Measurements from ENCODE around the gene SVOPL. TPM values are rescaled to one million over a fixed set of nuclear protein-coding genes. Genes with fewer than 3 reads are reported as not detected.

The SVOPL gene, protein sequence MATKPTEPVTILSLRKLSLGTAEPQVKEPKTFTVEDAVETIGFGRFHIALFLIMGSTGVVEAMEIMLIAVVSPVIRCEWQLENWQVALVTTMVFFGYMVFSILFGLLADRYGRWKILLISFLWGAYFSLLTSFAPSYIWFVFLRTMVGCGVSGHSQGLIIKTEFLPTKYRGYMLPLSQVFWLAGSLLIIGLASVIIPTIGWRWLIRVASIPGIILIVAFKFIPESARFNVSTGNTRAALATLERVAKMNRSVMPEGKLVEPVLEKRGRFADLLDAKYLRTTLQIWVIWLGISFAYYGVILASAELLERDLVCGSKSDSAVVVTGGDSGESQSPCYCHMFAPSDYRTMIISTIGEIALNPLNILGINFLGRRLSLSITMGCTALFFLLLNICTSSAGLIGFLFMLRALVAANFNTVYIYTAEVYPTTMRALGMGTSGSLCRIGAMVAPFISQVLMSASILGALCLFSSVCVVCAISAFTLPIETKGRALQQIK
- not detected for polyA plus RNA-seq (2013, experiment 1 of 2)
- not detected for polyA plus RNA-seq (2013, experiment 2 of 2)

DNA sequence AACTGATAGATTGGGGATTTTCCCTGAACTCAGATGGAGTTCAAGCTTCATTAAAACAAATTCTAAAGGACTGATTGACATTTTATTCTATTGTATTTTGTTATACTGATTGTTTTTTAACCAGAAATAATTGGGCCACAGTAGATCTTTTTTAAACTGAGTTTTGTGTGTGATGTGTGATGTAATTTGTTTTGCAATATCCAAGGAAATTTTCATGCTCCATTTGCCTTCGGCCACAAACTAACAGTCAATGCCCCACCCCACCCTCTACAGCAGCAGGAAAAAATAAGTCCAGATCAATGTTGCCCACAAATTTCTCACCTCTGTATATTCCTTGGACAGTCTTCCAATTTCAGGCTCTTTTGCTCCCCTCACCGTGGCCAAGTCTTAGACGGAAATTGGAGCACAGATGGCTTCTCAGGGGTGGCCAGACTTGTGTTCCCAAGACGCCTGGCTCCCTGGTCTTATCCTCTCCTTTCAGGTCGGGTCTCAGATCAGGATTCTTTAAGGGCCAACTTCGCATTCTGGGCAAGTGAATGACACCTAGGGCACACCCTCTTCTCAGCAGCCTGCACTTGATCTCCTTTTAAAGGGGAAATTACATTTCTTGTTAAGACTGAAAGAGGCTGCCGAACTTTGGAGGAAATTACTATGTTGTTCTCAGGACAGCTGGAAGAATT is at the start of gene SVOPL:
Gene SVOPL, minus strand, starts transcription at position 506 of the 680 bp plus-strand sequence. CDS start 22,317 bp downstream, outside the sequence.
- Histone ChIP-seq H3K4ac (ENCODE audit: low read depth in 1 of 2, low read length in 2 of 2) (no peak within 1 kb of the TSS), H3K9ac (ENCODE audit: low read length) (no peak within 1 kb of the TSS), H3K36me3 (ENCODE audit: control insufficient read depth in 1 of 2, insufficient read depth in 2 of 2, low read depth in 1 of 2, low read length in 2 of 2) (no peaks in the 10 kb centered on the region), H4K8ac (ENCODE audit: low read length) (no peak within 1 kb of the TSS), H2BK5ac (ENCODE audit: low read depth, low read length, poor library complexity, severe bottlenecking) (no peak within 1 kb of the TSS), H4K91ac (ENCODE audit: low read length) (no peak within 1 kb of the TSS), H2BK15ac (ENCODE audit: low read depth, poor library complexity, severe bottlenecking) (no peak within 1 kb of the TSS), H3K4me3 (ENCODE audit: insufficient read depth in 1 of 2, low read depth in 1 of 2, low read length in 2 of 2) (no peak within 1 kb of the TSS), H2BK12ac (ENCODE audit: low read length in 2 of 2) (no peak within 1 kb of the TSS), H3K27ac (ENCODE audit: low read length, poor library complexity, severe bottlenecking) (no peak within 1 kb of the TSS), H2AK5ac (ENCODE audit: low read length, severe bottlenecking) (no peak within 1 kb of the TSS), H3K79me1 (replicated peaks; ENCODE audit: low read length, poor library complexity, severe bottlenecking) (no peaks in the 10 kb centered on the region), H3K14ac (ENCODE audit: low read length in 2 of 2) (no peak within 1 kb of the TSS), H3K4me2 (ENCODE audit: low read length, poor library complexity, severe bottlenecking) (no peak within 1 kb of the TSS), H3K23ac (ENCODE audit: low read length in 2 of 2) (no peak within 1 kb of the TSS), H3K27me3 (ENCODE audit: control insufficient read depth in 1 of 2, insufficient read depth in 1 of 2, low read length in 2 of 2) (peaks cover 0 to 9% of the 10 kb centered on the region in 2 experiments), H2BK120ac (ENCODE audit: low read depth, low read length) (no peak within 1 kb of the TSS), H2AFZ (ENCODE audit: low read depth, low read length) (no peak within 1 kb of the TSS), H3K18ac (ENCODE audit: low read depth in 1 of 2, low read length in 2 of 2) (no peak within 1 kb of the TSS), H3K4me1 (ENCODE audit: control insufficient read depth, insufficient read depth, low read depth, low read length) (no peaks in the 10 kb centered on the region), H3K9me3 (ENCODE audit: control insufficient read depth, low read length) (peaks cover 4% of the 10 kb centered on the region)
- WGBS: 73% methylated on average over 7 of the region's 7 CpGs
- DNase-seq: no peak

DNA sequence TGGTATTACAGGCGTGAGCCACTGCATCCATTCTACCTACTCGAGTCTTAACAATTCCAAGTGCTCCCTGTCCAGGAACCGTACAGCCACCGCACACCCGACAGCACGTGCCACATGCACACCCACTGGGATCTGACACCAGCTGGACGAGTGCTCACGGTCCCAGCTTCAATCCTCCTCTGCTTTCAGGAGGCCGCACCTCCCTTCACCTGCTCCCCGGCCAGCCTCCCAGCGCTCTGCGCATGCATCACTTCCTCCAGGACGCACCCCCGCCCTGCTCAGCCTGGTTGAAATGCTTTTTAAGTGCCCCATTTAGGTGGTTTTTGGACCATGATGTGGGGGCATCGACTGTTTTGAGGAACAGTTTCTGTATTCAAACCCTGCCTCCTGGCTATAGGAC is 49.3 kb upstream of the SVOPL start:
- H3K14ac ChIP-seq (ENCODE audit: low read length in 2 of 2): no peak overlapping the region
- no peak overlapping the region for H2BK5ac ChIP-seq (ENCODE audit: low read depth, low read length, poor library complexity, severe bottlenecking)
- no peak overlapping the region for H4K8ac ChIP-seq (ENCODE audit: low read length)
- H2BK15ac ChIP-seq (ENCODE audit: low read depth, poor library complexity, severe bottlenecking): no peak overlapping the region
- no peak overlapping the region for H3K18ac ChIP-seq (ENCODE audit: low read depth in 1 of 2, low read length in 2 of 2)
- no peak overlapping the region for H3K4me3 ChIP-seq (ENCODE audit: insufficient read depth in 1 of 2, low read depth in 1 of 2, low read length in 2 of 2)
- H3K4ac ChIP-seq (ENCODE audit: low read depth in 1 of 2, low read length in 2 of 2): no peak overlapping the region
- no peak overlapping the region for H3K9ac ChIP-seq (ENCODE audit: low read length)
- H3K23ac ChIP-seq (ENCODE audit: low read length in 2 of 2): no peak overlapping the region
- H2AFZ ChIP-seq (ENCODE audit: low read depth, low read length): no peak overlapping the region
- no peak for DNase-seq
- peak overlapping the region; percentile 57 for H2AK5ac ChIP-seq (ENCODE audit: low read length, severe bottlenecking)
- H3K9me3 ChIP-seq (ENCODE audit: control insufficient read depth, low read length): no peaks in the 10 kb centered on the region
- H3K36me3 ChIP-seq (ENCODE audit: control insufficient read depth in 1 of 2, insufficient read depth in 2 of 2, low read depth in 1 of 2, low read length in 2 of 2): peaks cover 0 to 8% of the 10 kb centered on the region in 2 experiments
- peaks cover 20% of the 10 kb centered on the region for H3K4me1 ChIP-seq (ENCODE audit: control insufficient read depth, insufficient read depth, low read depth, low read length)
- H2BK120ac ChIP-seq (ENCODE audit: low read depth, low read length): no peak overlapping the region
- no peak overlapping the region for H3K4me2 ChIP-seq (ENCODE audit: low read length, poor library complexity, severe bottlenecking)
- H3K27ac ChIP-seq (ENCODE audit: low read length, poor library complexity, severe bottlenecking): no peak overlapping the region
- no peak overlapping the region for H4K91ac ChIP-seq (ENCODE audit: low read length)
- no peak overlapping the region for H2BK12ac ChIP-seq (ENCODE audit: low read length in 2 of 2)
- peaks cover 0 to 17% of the 10 kb centered on the region in 2 experiments for H3K27me3 ChIP-seq (ENCODE audit: control insufficient read depth in 1 of 2, insufficient read depth in 1 of 2, low read length in 2 of 2)
- 93% methylated on average over 15 of the region's 15 CpGs for WGBS
- H3K79me1 ChIP-seq (replicated peaks; ENCODE audit: low read length, poor library complexity, severe bottlenecking): no peaks in the 10 kb centered on the region

DNA sequence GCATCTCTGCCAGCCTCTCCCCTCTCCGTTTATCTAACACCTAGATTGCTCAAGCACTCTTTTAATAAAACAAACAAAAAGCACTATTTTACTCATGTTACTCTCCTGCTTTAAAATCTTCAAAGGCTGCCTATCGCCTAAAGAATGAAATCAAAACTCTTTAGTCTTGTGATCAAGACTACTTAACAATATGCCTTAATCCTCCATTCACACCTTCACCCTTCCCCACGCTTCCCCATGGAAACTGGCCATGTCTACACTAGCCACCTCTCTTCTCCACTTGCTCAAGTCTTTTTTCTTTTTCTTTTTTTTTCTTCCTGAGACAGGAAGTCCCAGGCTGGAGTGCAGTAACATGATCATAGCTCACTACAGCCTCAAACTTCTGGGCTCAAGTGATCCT is 48.8 kb upstream of the SVOPL start:
- H3K9ac ChIP-seq (ENCODE audit: low read length): no peak overlapping the region
- H3K4me1 ChIP-seq (ENCODE audit: control insufficient read depth, insufficient read depth, low read depth, low read length): peaks cover 16% of the 10 kb centered on the region
- no peak overlapping the region for H2BK15ac ChIP-seq (ENCODE audit: low read depth, poor library complexity, severe bottlenecking)
- peaks cover 0 to 8% of the 10 kb centered on the region in 2 experiments for H3K36me3 ChIP-seq (ENCODE audit: control insufficient read depth in 1 of 2, insufficient read depth in 2 of 2, low read depth in 1 of 2, low read length in 2 of 2)
- no peak overlapping the region for H3K4me3 ChIP-seq (ENCODE audit: insufficient read depth in 1 of 2, low read depth in 1 of 2, low read length in 2 of 2)
- peaks cover 0 to 17% of the 10 kb centered on the region in 2 experiments for H3K27me3 ChIP-seq (ENCODE audit: control insufficient read depth in 1 of 2, insufficient read depth in 1 of 2, low read length in 2 of 2)
- no peak for DNase-seq
- H2BK12ac ChIP-seq (ENCODE audit: low read length in 2 of 2): no peak overlapping the region
- no peak overlapping the region for H3K4ac ChIP-seq (ENCODE audit: low read depth in 1 of 2, low read length in 2 of 2)
- H3K4me2 ChIP-seq (ENCODE audit: low read length, poor library complexity, severe bottlenecking): no peak overlapping the region
- no peak overlapping the region for H3K23ac ChIP-seq (ENCODE audit: low read length in 2 of 2)
- H2AFZ ChIP-seq (ENCODE audit: low read depth, low read length): no peak overlapping the region
- H4K8ac ChIP-seq (ENCODE audit: low read length): no peak overlapping the region
- WGBS: 76% methylated on average over 3 of the region's 3 CpGs
- H3K79me1 ChIP-seq (replicated peaks; ENCODE audit: low read length, poor library complexity, severe bottlenecking): no peaks in the 10 kb centered on the region
- H3K14ac ChIP-seq (ENCODE audit: low read length in 2 of 2): no peak overlapping the region
- no peak overlapping the region for H4K91ac ChIP-seq (ENCODE audit: low read length)
- H3K9me3 ChIP-seq (ENCODE audit: control insufficient read depth, low read length): no peaks in the 10 kb centered on the region
- no peak overlapping the region for H3K27ac ChIP-seq (ENCODE audit: low read length, poor library complexity, severe bottlenecking)
- H2BK120ac ChIP-seq (ENCODE audit: low read depth, low read length): no peak overlapping the region
- no peak overlapping the region for H2AK5ac ChIP-seq (ENCODE audit: low read length, severe bottlenecking)
- no peak overlapping the region for H2BK5ac ChIP-seq (ENCODE audit: low read depth, low read length, poor library complexity, severe bottlenecking)
- H3K18ac ChIP-seq (ENCODE audit: low read depth in 1 of 2, low read length in 2 of 2): no peak overlapping the region

- H2BK5ac ChIP-seq (ENCODE audit: low read depth, low read length, poor library complexity, severe bottlenecking): no peak overlapping the region
Observed at GRCh38 chr7:138748666-138749065, 47.5 kb upstream of the SVOPL start.

More at GRCh38 chr7:138748666-138749065, 47.5 kb upstream of the SVOPL start:
- Histone ChIP-seq H4K91ac (ENCODE audit: low read length) (no peak overlapping the region), H3K9ac (ENCODE audit: low read length) (no peak overlapping the region), H2BK120ac (ENCODE audit: low read depth, low read length) (no peak overlapping the region), H2BK12ac (ENCODE audit: low read length in 2 of 2) (no peak overlapping the region), H3K27ac (ENCODE audit: low read length, poor library complexity, severe bottlenecking) (no peak overlapping the region), H4K8ac (ENCODE audit: low read length) (no peak overlapping the region), H3K4me1 (ENCODE audit: control insufficient read depth, insufficient read depth, low read depth, low read length) (peaks cover 15% of the 10 kb centered on the region), H3K4me3 (ENCODE audit: insufficient read depth in 1 of 2, low read depth in 1 of 2, low read length in 2 of 2) (no peak overlapping the region), H3K79me1 (replicated peaks; ENCODE audit: low read length, poor library complexity, severe bottlenecking) (no peaks in the 10 kb centered on the region), H3K18ac (ENCODE audit: low read depth in 1 of 2, low read length in 2 of 2) (no peak overlapping the region), H3K4me2 (ENCODE audit: low read length, poor library complexity, severe bottlenecking) (no peak overlapping the region), H3K4ac (ENCODE audit: low read depth in 1 of 2, low read length in 2 of 2) (no peak overlapping the region), H3K23ac (ENCODE audit: low read length in 2 of 2) (no peak overlapping the region), H3K9me3 (ENCODE audit: control insufficient read depth, low read length) (no peaks in the 10 kb centered on the region), H3K27me3 (ENCODE audit: control insufficient read depth in 1 of 2, insufficient read depth in 1 of 2, low read length in 2 of 2) (peaks cover 0 to 17% of the 10 kb centered on the region in 2 experiments), H2AFZ (ENCODE audit: low read depth, low read length) (no peak overlapping the region), H2AK5ac (ENCODE audit: low read length, severe bottlenecking) (no peak overlapping the region), H3K14ac (ENCODE audit: low read length in 2 of 2) (no peak overlapping the region), H3K36me3 (ENCODE audit: control insufficient read depth in 1 of 2, insufficient read depth in 2 of 2, low read depth in 1 of 2, low read length in 2 of 2) (peaks cover 0 to 8% of the 10 kb centered on the region in 2 experiments), H2BK15ac (ENCODE audit: low read depth, poor library complexity, severe bottlenecking) (no peak overlapping the region)
- DNase-seq: no peak
- 92% methylated on average over 6 of the region's 6 CpGs for WGBS

All from mesenchymal stem cell (in vitro differentiated cells and primary cell).